HG03354 (cell line): ENCODE results near the gene TMC8.
A peak's percentile ranks its signal among the peaks of the same experiment; 100 is the strongest.
"Not testable (repeated sequence)": the region's sequence is repeated elsewhere in the genome, so short reads cannot be mapped to it uniquely, and the experiment has no call there.

ENCODE experiments used
- ATAC-seq: cut with Tn5 transposase; IDR thresholded peaks from one replicate; pipeline ENCODE4 v1.9.1; 2021; ENCODE audit warnings: mild to moderate bottlenecking; ENCODE audit not compliant: unreplicated experiment, poor library complexity, severe bottlenecking

TMC8 gene

GRCh38 chr17:78147315-78147998 is 16.9 kb downstream of the TMC8 start:
- peak; percentile 46 for ATAC-seq

GRCh38 chr17:78148286-78149016 is 17.9 kb downstream of the TMC8 start:
- ATAC-seq: no peak

- ATAC-seq: no peak
Observed at GRCh38 chr17:78151514-78152008, 21.0 kb downstream of the TMC8 start.

- peak; percentile 76 for ATAC-seq
Observed at GRCh38 chr17:78154903-78155811, 24.6 kb downstream of the TMC8 start.

GRCh38 chr17:78159575-78160158 is 29.1 kb downstream of the TMC8 start:
- ATAC-seq: no peak

GRCh38 chr17:78163881-78164747 is 33.5 kb downstream of the TMC8 start:
- no peak for ATAC-seq

- ATAC-seq: no peak
Observed at GRCh38 chr17:78164748-78165607, 34.4 kb downstream of the TMC8 start.

GRCh38 chr17:78166416-78166815 is 35.8 kb downstream of the TMC8 start:
- ATAC-seq: no peak

GRCh38 chr17:78168242-78168902 is 37.8 kb downstream of the TMC8 start, which contains the start of gene SYNGR2:
SYNGR2 (plus strand) TSS chr17:78168581; CDS start chr17:78168617, 36 bp downstream.
- ATAC-seq: peak; percentile 68

GRCh38 chr17:78168903-78169793 is 38.6 kb downstream of the TMC8 start:
- ATAC-seq: peak; percentile 38

- no peak for ATAC-seq
Observed at GRCh38 chr17:78170692-78171590, 40.4 kb downstream of the TMC8 start.

GRCh38 chr17:78171591-78172248 is 41.1 kb downstream of the TMC8 start:
- ATAC-seq: not testable (repeated sequence)

- no peak for ATAC-seq
Observed at GRCh38 chr17:78172249-78173051, 41.9 kb downstream of the TMC8 start.

GRCh38 chr17:78173097-78173715 is 42.6 kb downstream of the TMC8 start:
- no peak for ATAC-seq
